Measurements from ENCODE around the gene REXO4.

Gene REXO4

GRCh38 chr9:133362359-133363044 lies 55.3 kb downstream of the REXO4 start:
- no peak for DNase-seq

- no peak for DNase-seq
Measured at GRCh38 chr9:133361507-133362092, 56.2 kb downstream of the REXO4 start.

DNA sequence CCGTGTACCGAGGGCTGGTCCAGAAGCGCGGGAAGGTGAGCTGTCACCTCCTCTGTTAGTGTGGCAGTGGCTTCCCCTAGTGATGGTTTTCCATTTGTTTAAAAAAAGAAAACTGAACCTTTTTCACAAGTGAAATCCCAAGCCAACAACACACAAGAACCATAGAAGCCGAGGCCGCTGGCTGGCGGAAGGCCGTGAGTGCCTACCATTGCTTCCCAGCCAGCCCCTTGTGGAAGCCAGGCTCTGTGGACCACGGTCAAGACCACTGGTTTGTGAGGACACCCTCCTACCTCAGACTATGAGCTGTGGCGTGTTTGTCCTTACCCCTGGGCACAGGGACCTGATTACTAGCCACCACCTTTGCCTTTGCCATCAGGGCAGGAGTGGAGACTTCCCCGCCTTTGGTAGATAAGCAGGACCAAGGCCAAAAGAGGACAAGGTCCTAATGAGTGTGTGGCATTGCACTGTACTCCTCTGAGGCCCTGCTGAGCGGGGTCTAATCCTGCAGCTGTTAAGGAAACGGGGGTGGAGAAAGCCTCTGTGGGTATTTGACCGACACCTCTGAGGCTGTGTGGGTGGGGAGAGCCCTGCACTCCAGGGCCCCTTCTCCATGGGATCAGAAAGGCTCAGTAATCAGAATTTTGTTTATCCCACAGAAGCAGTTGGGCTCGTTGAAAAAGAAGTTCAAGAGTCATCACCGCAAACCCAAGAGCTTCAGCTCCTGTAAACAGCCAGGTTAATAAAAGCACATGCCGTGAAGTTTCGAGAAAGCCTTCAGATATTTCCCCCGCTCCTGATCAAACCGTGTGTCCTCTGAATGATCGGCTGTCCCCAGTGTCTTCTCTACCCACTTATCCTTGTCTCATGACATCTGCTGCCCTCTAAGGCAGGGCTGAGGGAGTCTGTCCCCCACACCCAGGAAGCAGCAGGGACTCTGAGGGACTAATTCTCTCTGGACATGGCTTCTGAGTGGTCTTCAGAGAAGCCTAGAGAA lies 57.1 kb downstream of the REXO4 start:
- DNase-seq = peak in 1 of 2 experiments; percentile 45

DNA sequence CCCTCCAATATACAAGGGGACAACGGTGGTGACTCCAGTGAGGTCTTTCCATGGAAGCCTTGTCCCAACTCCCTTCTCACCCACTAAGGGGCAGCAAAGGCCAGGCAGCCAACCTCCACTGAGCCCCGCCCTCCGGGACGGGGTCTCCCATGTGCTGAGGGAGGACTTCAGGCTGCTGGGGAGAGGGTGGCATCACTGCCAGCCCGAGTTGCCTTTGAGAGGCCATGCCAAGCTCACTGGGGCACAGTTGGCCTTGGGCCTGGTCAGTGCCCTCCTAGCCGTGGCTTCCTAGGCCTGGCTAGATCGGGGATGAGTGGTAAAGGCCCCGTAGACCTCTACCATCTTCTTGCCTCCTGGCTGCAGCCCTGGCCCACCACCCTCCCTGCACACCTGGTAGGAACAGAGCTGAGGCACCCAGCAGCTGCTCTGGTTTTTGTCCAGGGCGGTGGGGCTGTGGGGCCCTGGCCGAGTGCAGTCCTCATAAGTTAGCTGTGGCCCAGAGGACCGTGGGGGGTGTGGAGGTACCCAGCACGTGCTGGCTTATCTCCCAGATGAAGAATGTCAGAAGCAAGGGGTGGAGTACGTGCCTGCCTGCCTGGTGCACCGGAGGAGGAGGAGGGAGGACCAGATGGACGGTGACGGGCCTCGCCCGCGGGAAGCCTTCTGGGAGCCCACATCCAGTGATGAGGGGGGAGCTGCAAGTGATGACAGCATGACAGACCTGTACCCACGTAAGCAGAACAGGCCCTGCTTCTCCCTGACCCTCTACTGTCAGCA lies 58.2 kb downstream of the REXO4 start:
- peak; percentile 27 to 88 for DNase-seq

GRCh38 chr9:133357656-133358055 lies 60.2 kb downstream of the REXO4 start:
- DNase-seq = no peak

GRCh38 chr9:133356391-133357091 lies 61.3 kb downstream of the REXO4 start, which contains the start of the genes SURF1 and SURF2:
Gene SURF1, minus strand, starts transcription at chr9:133356487. Its CDS starts 34 bp downstream, at chr9:133356453.
Gene SURF2, plus strand, starts transcription at chr9:133356550. Its CDS starts 43 bp downstream, at chr9:133356593.
- peak; percentile 39 to 79 for DNase-seq

Measured in NCI-H524 (cell line).